WTC11 (cell line): ENCODE results near the gene HSF2BP.

Experiments used
- CTCF ChIP-seq: fragments of 200-600 bp; IDR thresholded peaks from 2 replicates; pipeline ENCODE4 v1.8.0; 2022; ENCODE audit warnings: antibody characterized with exemption
- ETV6 ChIP-seq: sonication (generic); formaldehyde crosslinking; IDR thresholded peaks from 2 replicates; pipeline ENCODE4 v1.8.1; 2022; ENCODE audit warnings: mild to moderate bottlenecking, missing genetic modification reagents
- JUN ChIP-seq: sonication (generic); formaldehyde crosslinking; IDR thresholded peaks from 2 replicates; pipeline ENCODE4 v1.8.0; 2023; ENCODE audit warnings: mild to moderate bottlenecking, missing genetic modification reagents
- SP1 ChIP-seq: sonication (generic); formaldehyde crosslinking; conservative IDR thresholded peaks from 2 replicates; pipeline ENCODE4 v1.8.1; 2022; ENCODE audit warnings: missing genetic modification reagents

GRCh38 chr21:43669828-43670605 lies 10.7 kb upstream of the HSF2BP start:
- no peak for TF ChIP-seq CTCF
- TF ChIP-seq JUN (CRISPR knock-in tag) = no peak
- TF ChIP-seq SP1 (CRISPR knock-in tag) = no peak
- no peak for TF ChIP-seq ETV6
